Choroid plexus epithelial cell (primary cell): ENCODE measurements around the gene LRP1B.
A peak's percentile ranks its signal among the peaks of the same experiment; 100 is the strongest.

ENCODE experiments used
- DNase-seq: peaks from one replicate; pipeline ENCODE4 v3.0.0-alpha.2; 2010; ENCODE audit warnings: low read depth
- H3K4me3 ChIP-seq: 2 replicates; pipeline ENCODE4 v1.5.1; 2011; ENCODE audit warnings: low read depth, mild to moderate bottlenecking, control low read depth, low read length, moderate library complexity
- CTCF ChIP-seq: conservative IDR thresholded peaks from 2 replicates; pipeline ENCODE4 v1.5.1; 2011; ENCODE audit warnings: low read depth, mild to moderate bottlenecking, control low read depth, inconsistent platforms, low read length, moderate library complexity

LRP1B gene

DNA sequence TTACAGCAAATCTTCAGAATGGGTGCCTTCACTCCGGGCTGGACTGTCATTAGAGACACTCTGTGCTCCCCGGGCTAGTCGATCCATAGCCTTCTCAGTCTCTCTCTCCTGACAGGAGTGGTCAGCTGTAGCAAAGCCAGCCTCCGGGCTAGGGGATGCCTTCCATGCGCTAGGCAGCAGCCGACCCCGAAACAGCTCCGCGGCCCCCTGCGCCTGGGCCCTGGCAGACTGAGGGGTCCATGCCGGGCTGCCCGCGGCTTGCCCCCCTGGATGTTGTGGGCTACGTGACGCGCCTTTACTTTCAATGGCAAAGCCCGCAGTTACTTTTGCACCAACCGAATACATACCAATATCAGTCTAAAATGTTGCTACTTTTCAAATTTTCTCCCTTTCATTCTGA, 1447.2 kb downstream of the LRP1B start:
- no peak overlapping the region for H3K4me3 ChIP-seq
- DNase-seq = no peak
- no peak for TF ChIP-seq CTCF

DNA sequence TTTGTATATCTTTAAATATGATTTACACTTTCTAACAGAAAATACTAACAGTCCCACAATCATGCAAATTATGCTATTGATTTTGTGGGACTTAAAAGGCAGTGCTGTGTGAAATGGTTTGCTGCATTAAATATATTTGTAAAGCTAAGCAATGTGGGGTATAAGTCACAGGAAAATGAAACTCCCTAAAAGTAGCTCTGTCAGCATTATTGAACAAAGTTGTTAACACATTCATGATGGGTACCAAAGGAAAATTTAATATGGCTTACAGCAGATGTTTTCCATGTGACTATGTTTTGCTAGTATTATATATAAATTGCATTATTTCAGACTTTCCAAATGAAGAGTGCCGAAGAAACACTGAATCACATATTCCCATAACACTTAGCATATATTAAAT, 1450.0 kb downstream of the LRP1B start:
- no peak for TF ChIP-seq CTCF
- H3K4me3 ChIP-seq = no peak overlapping the region
- no peak for DNase-seq

DNA sequence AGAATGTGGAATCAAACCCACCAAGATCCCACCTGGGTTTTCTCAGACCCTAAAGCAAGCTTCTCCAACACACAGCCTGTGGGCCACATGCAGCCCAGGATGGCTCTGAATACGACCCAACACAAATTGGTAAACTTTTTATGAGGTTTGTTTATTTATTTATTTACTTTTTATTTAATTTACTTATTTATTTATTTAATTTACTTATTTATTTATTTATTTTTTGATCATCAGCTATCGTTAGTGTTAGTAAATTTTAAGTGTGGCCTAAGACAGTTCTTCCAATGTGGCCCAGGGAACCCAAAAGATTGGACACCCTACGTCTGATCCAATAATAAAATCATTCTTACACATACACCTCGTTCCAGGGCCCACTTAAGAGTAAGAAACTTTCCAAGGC, 1451.1 kb downstream of the LRP1B start:
- H3K4me3 ChIP-seq = no peak overlapping the region
- TF ChIP-seq CTCF = no peak
- no peak for DNase-seq

DNA sequence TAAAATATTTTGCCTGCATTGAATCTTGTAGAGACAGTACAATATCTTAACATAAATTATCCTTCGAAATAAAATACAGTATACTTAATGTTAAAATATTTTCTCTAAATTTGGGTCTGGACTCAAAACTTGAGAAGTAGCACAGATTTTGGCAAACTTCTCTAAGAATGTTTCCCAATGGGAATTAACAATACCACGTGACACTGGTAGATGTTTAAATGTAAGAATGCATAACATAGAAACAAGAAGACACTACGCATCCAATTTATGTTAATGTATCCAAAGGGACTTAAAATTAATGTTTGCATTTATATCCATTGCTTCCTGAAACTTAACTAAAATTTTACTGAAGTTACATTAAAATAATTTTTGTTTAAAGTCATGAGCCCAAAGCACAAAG, 1460.9 kb downstream of the LRP1B start:
- no peak for TF ChIP-seq CTCF
- H3K4me3 ChIP-seq = no peak overlapping the region
- DNase-seq = no peak

- no peak for TF ChIP-seq CTCF
- no peak overlapping the region for H3K4me3 ChIP-seq
- no peak for DNase-seq
Observed at GRCh38 chr2:140667203-140667602, 1463.6 kb downstream of the LRP1B start.

DNA sequence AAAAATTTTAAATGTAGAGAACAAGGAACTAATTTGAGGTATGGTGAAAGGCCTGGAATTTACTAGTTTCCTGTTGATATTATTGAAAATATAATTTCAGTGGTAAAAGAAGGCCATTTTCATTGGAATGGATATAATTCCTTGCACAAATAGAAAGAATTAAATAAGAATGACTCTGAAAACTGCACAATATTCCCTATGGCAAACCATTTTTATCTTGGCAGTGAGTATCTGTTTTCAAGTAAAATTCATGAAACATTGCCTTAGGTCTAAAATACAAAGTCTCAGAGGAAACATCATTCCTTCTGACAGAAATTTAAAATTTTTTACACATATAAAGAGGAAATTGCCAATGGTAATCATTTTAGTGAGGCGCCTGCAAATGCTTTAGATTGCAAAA, 1468.3 kb downstream of the LRP1B start:
- no peak for TF ChIP-seq CTCF
- no peak for DNase-seq
- H3K4me3 ChIP-seq = no peak overlapping the region

DNA sequence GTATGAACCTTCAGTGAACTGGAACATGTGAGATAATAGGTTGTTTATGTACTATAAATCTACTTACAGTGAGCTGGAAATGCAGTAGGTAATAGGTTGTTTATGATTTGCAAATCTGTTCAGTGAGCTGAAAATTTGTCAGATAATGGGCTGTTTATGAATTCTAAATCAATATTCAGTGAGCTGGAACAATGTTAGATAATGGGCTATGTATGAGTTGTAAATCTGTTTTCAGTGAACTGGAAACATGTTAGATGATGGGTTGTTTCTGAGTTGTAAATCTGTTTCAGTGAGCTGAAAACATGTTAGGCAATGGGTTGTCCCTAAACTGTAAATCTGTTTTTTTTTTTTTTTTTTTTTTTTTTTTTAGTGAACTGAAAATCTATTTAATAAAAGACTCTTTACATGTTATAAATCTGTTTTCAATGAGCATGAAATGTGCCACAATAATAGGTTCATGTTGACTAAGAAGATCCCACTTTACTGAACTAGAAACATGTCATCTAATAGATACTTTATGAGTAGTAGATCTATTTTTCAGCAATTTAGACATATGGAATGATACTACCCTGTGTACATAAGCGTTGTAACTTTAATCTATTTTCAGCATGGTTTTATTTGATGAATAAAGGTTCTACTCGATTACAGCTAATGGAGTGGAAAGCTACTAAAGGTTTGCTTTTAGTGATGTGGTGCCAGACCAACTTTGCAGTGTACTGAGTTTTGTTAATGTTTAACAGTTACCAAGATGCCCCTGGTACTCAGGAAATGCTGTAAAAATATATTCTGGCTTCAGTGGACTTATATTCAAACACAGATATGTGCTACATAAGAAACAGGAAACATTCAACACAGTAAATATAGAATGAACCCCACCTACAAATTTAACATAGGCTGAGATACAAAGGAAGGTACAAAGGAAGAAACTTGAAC, 1471.8 kb downstream of the LRP1B start:
- TF ChIP-seq CTCF = no peak
- H3K4me3 ChIP-seq = no peak overlapping the region
- DNase-seq = peak; percentile 10
